GM12878 (cell line): ENCODE results near the gene BLOC1S2. TPM values are rescaled to one million over a fixed set of nuclear protein-coding genes. Genes with fewer than 3 reads are reported as not detected.

ENCODE experiments used
- BCL11A ChIP-seq: IDR thresholded peaks from 2 replicates; pipeline ENCODE4 v1.6.1; 2011; ENCODE audit warnings: low read depth, low read length
- CUX1 ChIP-seq: IDR thresholded peaks from 2 replicates; pipeline ENCODE4 v1.6.1; 2012; ENCODE audit warnings: improper control_type of control experiment, low read depth, low read length; ENCODE audit not compliant: insufficient replicate concordance
- EP300 ChIP-seq, 2 experiments: fragments of 150-350 bp in 1 of 2; IDR thresholded peaks; 2 replicates each; pipeline ENCODE4 v1.6.1; 2011 to 2012; ENCODE audit warnings: low read depth in 2 of 2, low read length in 2 of 2, borderline replicate concordance in 1 of 2, improper control_type of control experiment in 1 of 2, inconsistent platforms in 1 of 2; ENCODE audit not compliant: control insufficient read depth in 1 of 2
- HDGF ChIP-seq: fragments of 450-650 bp; IDR thresholded peaks from 2 replicates; pipeline ENCODE4 v1.6.1; 2016; ENCODE audit warnings: antibody characterized with exemption
- MAX ChIP-seq: IDR thresholded peaks from 2 replicates; pipeline ENCODE4 v1.6.1; 2012; ENCODE audit warnings: low read depth, low read length, improper control_type of control experiment
- NFIC ChIP-seq: IDR thresholded peaks from 2 replicates; pipeline ENCODE4 v1.6.1; 2012; ENCODE audit warnings: low read depth, mild to moderate bottlenecking, inconsistent platforms, low read length, moderate library complexity
- NFYA ChIP-seq: IDR thresholded peaks from 2 replicates; pipeline ENCODE4 v1.6.1; 2011; ENCODE audit warnings: low read depth, mild to moderate bottlenecking, low read length, improper control_type of control experiment, borderline replicate concordance
- NR2C1 ChIP-seq: fragments of 450-650 bp; IDR thresholded peaks from 2 replicates; pipeline ENCODE4 v1.6.1; 2017; ENCODE audit warnings: antibody characterized with exemption, mild to moderate bottlenecking, moderate library complexity
- POU2F2 ChIP-seq: IDR thresholded peaks from 3 replicates; pipeline ENCODE4 v1.6.1; 2011; ENCODE audit warnings: low read depth, mild to moderate bottlenecking, low read length, borderline replicate concordance
- SIN3A ChIP-seq: IDR thresholded peaks from 2 replicates; pipeline ENCODE4 v1.6.1; 2012; ENCODE audit warnings: low read depth, low read length, improper control_type of control experiment
- SKIL ChIP-seq: fragments of 450-650 bp; IDR thresholded peaks from 2 replicates; pipeline ENCODE4 v1.6.1; 2017; ENCODE audit warnings: mild to moderate bottlenecking, low read depth, inconsistent platforms; ENCODE audit not compliant: poor library complexity, severe bottlenecking
- SREBF2 ChIP-seq: IDR thresholded peaks from 2 replicates; pipeline ENCODE4 v1.6.1; 2012; ENCODE audit warnings: mild to moderate bottlenecking, low read length
- SRF ChIP-seq, 2 experiments: IDR thresholded peaks; 2 replicates each; pipeline ENCODE4 v1.6.1; 2011; ENCODE audit warnings: low read depth in 2 of 2, low read length in 2 of 2, mild to moderate bottlenecking in 1 of 2, moderate library complexity in 1 of 2
- STAT1 ChIP-seq: fragments of 450-650 bp; conservative IDR thresholded peaks from 2 replicates; pipeline ENCODE4 v1.6.1; 2014; ENCODE audit warnings: antibody characterized with exemption, mild to moderate bottlenecking
- TCF12 ChIP-seq: IDR thresholded peaks from 2 replicates; pipeline ENCODE4 v1.6.1; 2011; ENCODE audit warnings: low read depth, mild to moderate bottlenecking, low read length
- USF2 ChIP-seq: IDR thresholded peaks from 2 replicates; pipeline ENCODE4 v1.6.1; 2011; ENCODE audit warnings: low read depth, low read length, improper control_type of control experiment, borderline replicate concordance
- YY1 ChIP-seq: IDR thresholded peaks from 2 replicates; pipeline ENCODE4 v1.6.1; 2011; ENCODE audit warnings: low read depth, mild to moderate bottlenecking, low read length
- ZNF24 ChIP-seq: fragments of 450-650 bp; IDR thresholded peaks from 2 replicates; pipeline ENCODE4 v1.6.1; 2017; ENCODE audit warnings: antibody characterized with exemption, mild to moderate bottlenecking
- ZNF384 ChIP-seq: IDR thresholded peaks from 2 replicates; pipeline ENCODE4 v1.6.1; 2012; ENCODE audit warnings: low read depth, mild to moderate bottlenecking, low read length, improper control_type of control experiment, borderline replicate concordance
- ZSCAN29 ChIP-seq: fragments of 450-650 bp; IDR thresholded peaks from 2 replicates; pipeline ENCODE4 v1.6.1; 2017; ENCODE audit warnings: mild to moderate bottlenecking, moderate library complexity
- polyA plus RNA-seq, 11 experiments: library from polyadenylated mRNA; depleted of rRNA in 4 of 11; unstranded in 6 of 11; stranded (reverse) in 5 of 11; fragments of >200 nt; fragmentation: Nextera tagmentation in 4 of 11; fragmentation: Illumina TruSeq in 1 of 11; extraction: Ambion mirVana in 4 of 11; extraction: Trizol in 1 of 11; gene quantifications; 1 replicate in 1 of 11; 2 replicates in 10 of 11; pipeline versions ENCODE4 v1.2.1 to v1.2.3, GENCODE V29; 2011 to 2016; ENCODE audit warnings: inconsistent platforms in 2 of 11, missing spikeins in 2 of 11, low read depth in 1 of 11
- total RNA-seq, 4 experiments: library from RNA; depleted of rRNA in 3 of 4; stranded (reverse); fragments of >200 nt in 3 of 4; fragmentation: Illumina TruSeq in 1 of 4; extraction: Trizol in 1 of 4; gene quantifications; 2 replicates each; pipeline versions ENCODE4 v1.2.1 to v1.2.3, GENCODE V29; 2013 to 2021

BLOC1S2 gene
- total and polyA plus RNA-seq, 10 of the 15 experiments (the other 5 are each of a cell fraction or from before 2014, with no cell fraction given), result 58.6 to 164 (median 79.5) TPM

- TF ChIP-seq SKIL (no peak), ZSCAN29 (no peak), NFYA (no peak), USF2 (no peak), STAT1 (no peak), SIN3A (peak; percentile 79; the same call in 1 of the 2 replicates), NR2C1 (no peak), EP300 (IDR thresholded peaks at IDR 0.05; ENCODE audit: borderline replicate concordance in 1 of 2, control insufficient read depth in 1 of 2, low read depth in 2 of 2, low read length in 2 of 2) (no peak), TCF12 (peak; percentile 44; the same call in 1 of the 2 replicates), SREBF2 (no peak), NFIC (no peak), SRF (IDR thresholded peaks at IDR 0.05; ENCODE audit: low read depth in 2 of 2, low read length in 2 of 2) (0 out of 4 replicates have a peak, but pooled peaks of 1 of the 2 experiments have one; percentile 18), CUX1 (no peak), POU2F2 (peak; percentile 60; the same call in 1 of the 3 replicates), MAX (no peak), YY1 (peak; percentile 96), BCL11A (no peak), HDGF (peak; percentile 97), ZNF384 (no peak), ZNF24 (no peak)
These were observed at the start of gene BLOC1S2 (continued) for GRCh38 chr10:100286051-100287033.
